Measurements from ENCODE around the gene PLCB1. TPM values are rescaled to one million over a fixed set of nuclear protein-coding genes. Genes with fewer than 3 reads are reported as not detected.

The PLCB1 gene
- total and polyA plus RNA-seq, 8 donors = 8.8 to 27.7 (median 19.2) TPM

GRCh38 chr20:8749986-8750385 lies 617.9 kb downstream of the PLCB1 start:
- intact Hi-C loops (cut with DNase I) = no loop called here
- no peaks in the 10 kb centered on the region for H3K9me3 ChIP-seq
- DNase-seq (no peak), ATAC-seq (no peak)
- TF ChIP-seq, protein P1, sequence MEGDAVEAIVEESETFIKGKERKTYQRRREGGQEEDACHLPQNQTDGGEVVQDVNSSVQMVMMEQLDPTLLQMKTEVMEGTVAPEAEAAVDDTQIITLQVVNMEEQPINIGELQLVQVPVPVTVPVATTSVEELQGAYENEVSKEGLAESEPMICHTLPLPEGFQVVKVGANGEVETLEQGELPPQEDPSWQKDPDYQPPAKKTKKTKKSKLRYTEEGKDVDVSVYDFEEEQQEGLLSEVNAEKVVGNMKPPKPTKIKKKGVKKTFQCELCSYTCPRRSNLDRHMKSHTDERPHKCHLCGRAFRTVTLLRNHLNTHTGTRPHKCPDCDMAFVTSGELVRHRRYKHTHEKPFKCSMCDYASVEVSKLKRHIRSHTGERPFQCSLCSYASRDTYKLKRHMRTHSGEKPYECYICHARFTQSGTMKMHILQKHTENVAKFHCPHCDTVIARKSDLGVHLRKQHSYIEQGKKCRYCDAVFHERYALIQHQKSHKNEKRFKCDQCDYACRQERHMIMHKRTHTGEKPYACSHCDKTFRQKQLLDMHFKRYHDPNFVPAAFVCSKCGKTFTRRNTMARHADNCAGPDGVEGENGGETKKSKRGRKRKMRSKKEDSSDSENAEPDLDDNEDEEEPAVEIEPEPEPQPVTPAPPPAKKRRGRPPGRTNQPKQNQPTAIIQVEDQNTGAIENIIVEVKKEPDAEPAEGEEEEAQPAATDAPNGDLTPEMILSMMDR (IDR thresholded peaks at IDR 0.05) = no peak
- H3K4me3 ChIP-seq = no peak overlapping the region
- no peaks in the 10 kb centered on the region for H3K36me3 ChIP-seq
- no peaks in the 10 kb centered on the region for H3K4me1 ChIP-seq
- H3K27me3 ChIP-seq = no peaks in the 10 kb centered on the region
- no peak overlapping the region for H3K27ac ChIP-seq

DNA sequence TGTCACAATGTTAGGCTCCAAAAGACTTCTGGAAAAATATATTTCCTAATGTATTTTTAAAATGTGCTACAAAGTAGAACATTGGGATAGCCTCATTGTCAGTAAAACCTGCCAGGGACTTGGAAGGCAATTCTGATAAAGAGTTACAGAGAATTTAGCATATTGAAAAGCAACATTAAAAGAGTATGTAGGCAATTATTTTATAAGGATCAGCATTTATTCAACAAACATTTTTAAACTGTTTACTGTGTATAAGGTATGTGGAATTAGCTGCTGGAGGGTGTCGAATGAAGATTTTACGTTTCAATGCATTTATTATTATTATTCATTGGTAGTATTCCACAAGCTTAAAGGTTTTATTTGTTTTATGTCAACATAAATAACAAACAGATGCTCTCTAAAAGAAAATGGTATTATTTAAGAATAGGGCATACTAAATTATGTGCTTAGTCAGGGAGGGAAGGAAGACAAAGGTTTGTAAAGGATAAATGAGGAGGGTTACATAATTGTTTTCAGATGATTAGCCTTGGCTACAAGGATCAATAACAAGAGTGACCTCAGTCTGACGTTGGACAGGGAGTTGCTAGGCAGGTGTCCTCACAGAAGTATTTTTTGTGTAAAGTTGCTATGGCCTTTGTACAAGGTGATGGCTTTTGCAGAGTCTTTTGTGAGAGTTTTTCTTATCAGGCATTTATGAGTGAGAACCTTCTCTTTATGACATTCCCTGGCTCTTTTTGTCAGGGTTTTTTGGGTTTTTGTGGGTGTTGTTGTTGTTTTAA lies 623.5 kb downstream of the PLCB1 start:
- intact Hi-C loops (cut with DNase I) = no loop called here
- H3K27ac ChIP-seq = no peak overlapping the region
- ATAC-seq = no peak
- H3K4me1 ChIP-seq = no peaks in the 10 kb centered on the region
- no peak overlapping the region for H3K4me3 ChIP-seq
- no peaks in the 10 kb centered on the region for H3K27me3 ChIP-seq
- no peaks in the 10 kb centered on the region for H3K9me3 ChIP-seq
- no peak for DNase-seq
- no peaks in the 10 kb centered on the region for H3K36me3 ChIP-seq
- TF ChIP-seq, protein P1 (IDR thresholded peaks at IDR 0.05) = no peak

DNA sequence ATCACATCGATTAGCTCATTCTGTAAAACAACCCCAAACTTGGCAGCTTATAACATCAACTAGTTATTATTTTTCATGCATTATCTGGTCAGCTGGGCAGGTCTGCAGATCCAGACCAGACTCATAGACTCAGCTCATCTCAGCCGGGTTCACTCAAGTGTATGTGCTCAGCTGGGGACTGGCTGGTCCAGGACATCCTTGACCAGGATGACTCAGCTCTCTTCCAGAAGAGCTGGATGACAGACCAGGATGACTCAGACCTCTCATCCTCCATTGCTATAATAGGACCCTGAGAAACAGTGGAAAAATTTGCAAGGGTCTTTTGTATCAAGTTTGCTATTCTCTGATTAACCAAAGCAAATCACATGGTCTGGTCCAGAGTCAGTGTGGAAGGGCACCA lies 624.3 kb downstream of the PLCB1 start:
- Histone ChIP-seq H3K9me3 (no peaks in the 10 kb centered on the region), H3K4me1 (no peaks in the 10 kb centered on the region), H3K4me3 (no peak overlapping the region), H3K27ac (no peak overlapping the region), H3K36me3 (no peaks in the 10 kb centered on the region), H3K27me3 (no peaks in the 10 kb centered on the region)
- DNase-seq (no peak), ATAC-seq (peak; percentile 78)
- TF ChIP-seq, protein P1 (IDR thresholded peaks at IDR 0.05) = no peak
- intact Hi-C loops (cut with DNase I) = no loop called here

DNA sequence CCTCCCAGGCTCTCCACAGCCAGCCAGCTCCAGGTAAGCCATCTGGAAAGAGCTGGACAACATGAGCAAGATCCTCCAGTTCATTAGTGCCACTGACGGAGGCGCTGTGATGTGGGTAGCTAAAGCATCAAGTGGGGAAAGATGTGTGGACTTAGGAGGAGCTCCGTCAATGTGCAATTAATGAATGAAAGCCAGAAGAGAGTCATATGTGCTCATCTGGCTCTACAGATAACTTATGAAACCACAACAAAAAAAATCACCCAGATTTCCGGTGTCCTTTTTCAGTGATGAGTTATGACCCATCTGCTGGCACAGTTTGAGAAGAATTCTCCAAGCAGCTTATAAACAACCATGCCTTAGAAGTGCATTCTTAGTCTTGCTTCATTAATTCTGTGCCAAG lies 625.1 kb downstream of the PLCB1 start:
- Histone ChIP-seq H3K4me3 (no peak overlapping the region), H3K27me3 (no peaks in the 10 kb centered on the region), H3K4me1 (no peaks in the 10 kb centered on the region), H3K9me3 (no peaks in the 10 kb centered on the region), H3K36me3 (no peaks in the 10 kb centered on the region), H3K27ac (no peak overlapping the region)
- DNase-seq = peak in 1 of 4 donors; percentile 15
- peak; percentile 36 for ATAC-seq
- TF ChIP-seq, protein P1 (IDR thresholded peaks at IDR 0.05) = no peak
- intact Hi-C loops (cut with DNase I) = no loop called here

DNA sequence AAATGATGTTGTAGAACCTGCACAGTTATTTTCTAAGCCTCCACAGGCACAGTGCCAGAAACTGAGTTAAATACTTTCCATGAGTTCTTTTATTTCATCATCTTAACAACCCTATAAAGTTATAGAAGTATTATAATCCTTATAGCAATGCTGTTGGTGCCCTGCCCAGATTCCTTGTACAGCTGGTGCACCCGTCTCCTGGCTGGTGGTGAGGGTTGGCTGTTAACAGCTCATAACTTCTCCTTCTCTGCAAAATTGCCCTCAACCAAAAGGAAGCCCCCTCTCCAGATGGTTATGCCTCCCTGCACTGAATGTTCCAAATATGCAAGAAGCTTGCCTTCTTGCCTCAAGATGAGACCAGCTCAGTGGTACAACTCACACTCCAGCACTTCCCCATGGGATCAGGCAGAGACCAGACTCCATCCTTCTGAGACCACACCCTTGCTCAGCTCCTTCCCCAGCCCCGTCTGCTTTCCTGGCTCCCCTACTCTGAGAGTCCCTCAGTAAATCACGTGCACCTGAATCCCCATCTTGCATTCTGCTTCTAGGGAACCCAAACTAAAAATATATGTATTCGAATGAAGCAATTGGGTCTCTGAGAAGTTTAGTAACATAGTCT lies 632.4 kb downstream of the PLCB1 start:
- H3K36me3 ChIP-seq = no peaks in the 10 kb centered on the region
- intact Hi-C loops (cut with DNase I) = loop anchor here in 1 of 2 donors (10.0 kb wide), 1 partner anchor 600 kb away; no protein-coding TSS in a partner anchor
- H3K27me3 ChIP-seq = no peaks in the 10 kb centered on the region
- TF ChIP-seq, protein P1 (IDR thresholded peaks at IDR 0.05) = no peak
- no peak overlapping the region for H3K4me3 ChIP-seq
- ATAC-seq (no peak), DNase-seq (no peak)
- no peak overlapping the region for H3K27ac ChIP-seq
- no peaks in the 10 kb centered on the region for H3K9me3 ChIP-seq
- H3K4me1 ChIP-seq = no peaks in the 10 kb centered on the region
